ENCODE measurements around the gene GLB1L2.
"Not testable (repeated sequence)": the region's sequence is repeated elsewhere in the genome, so short reads cannot be mapped to it uniquely, and the experiment has no call there.

GLB1L2 gene

GRCh38 chr11:134312223-134312622 is 19.6 kb upstream of the GLB1L2 start:
- H3K9me3 Mint-ChIP-seq: peaks cover 13% of the 10 kb centered on the region
- no peaks in the 10 kb centered on the region for H3K36me3 Mint-ChIP-seq
- H3K27me3 Mint-ChIP-seq: peaks cover 50% of the 10 kb centered on the region
- no peak overlapping the region for H3K27ac Mint-ChIP-seq
- H3K4me3 Mint-ChIP-seq: no peak overlapping the region
- no peak for ATAC-seq
- H3K4me1 Mint-ChIP-seq: no peaks in the 10 kb centered on the region

DNA sequence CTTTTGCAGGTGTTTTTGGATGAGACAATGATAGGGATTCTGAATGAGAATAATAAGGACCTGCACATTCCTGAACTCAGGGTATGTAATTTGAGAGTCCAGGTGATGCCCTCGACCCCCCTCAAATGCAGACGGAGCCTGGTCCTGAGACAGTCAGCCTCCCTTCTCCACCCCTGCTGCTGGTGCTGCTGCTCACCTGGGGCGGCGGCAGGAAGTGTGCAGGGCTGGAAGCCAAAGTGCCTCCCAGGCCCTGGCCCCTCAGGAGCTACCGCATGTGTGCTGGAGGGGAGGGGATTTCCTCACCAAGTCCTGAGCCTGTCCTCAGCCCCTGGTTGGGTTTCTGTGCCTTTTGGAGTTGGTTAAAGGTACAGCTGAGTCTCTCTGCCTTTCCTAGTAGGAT is 19.0 kb upstream of the GLB1L2 start:
- H3K27me3 Mint-ChIP-seq: peaks cover 48% of the 10 kb centered on the region
- H3K27ac Mint-ChIP-seq: no peak overlapping the region
- no peak overlapping the region for H3K4me3 Mint-ChIP-seq
- no peak for ATAC-seq
- H3K9me3 Mint-ChIP-seq: peaks cover 13% of the 10 kb centered on the region
- H3K36me3 Mint-ChIP-seq: no peaks in the 10 kb centered on the region
- no peaks in the 10 kb centered on the region for H3K4me1 Mint-ChIP-seq

DNA sequence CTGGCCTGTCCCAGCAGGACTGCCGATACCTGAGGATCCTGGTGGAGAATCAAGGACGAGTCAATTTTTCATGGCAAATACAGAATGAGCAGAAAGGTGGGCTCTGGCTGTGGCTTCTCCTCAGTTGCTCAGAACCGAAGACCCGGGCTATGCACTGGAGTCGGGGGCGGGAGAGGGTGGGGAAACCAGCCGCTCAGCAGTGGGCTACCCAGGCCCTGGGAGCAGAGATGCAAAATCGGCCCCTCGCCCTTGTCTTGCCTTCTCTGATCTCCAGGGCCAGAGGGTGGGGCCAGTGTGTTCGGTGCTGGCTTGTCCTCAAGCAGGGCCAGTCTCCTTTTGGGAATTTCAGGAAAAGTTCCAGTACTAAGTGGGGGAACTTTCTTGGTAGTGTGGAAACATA is 18.4 kb upstream of the GLB1L2 start:
- H3K27ac Mint-ChIP-seq: no peak overlapping the region
- H3K36me3 Mint-ChIP-seq: no peaks in the 10 kb centered on the region
- H3K4me1 Mint-ChIP-seq: no peaks in the 10 kb centered on the region
- no peak for ATAC-seq
- H3K4me3 Mint-ChIP-seq: no peak overlapping the region
- H3K9me3 Mint-ChIP-seq: peaks cover 7% of the 10 kb centered on the region
- peaks cover 48% of the 10 kb centered on the region for H3K27me3 Mint-ChIP-seq

DNA sequence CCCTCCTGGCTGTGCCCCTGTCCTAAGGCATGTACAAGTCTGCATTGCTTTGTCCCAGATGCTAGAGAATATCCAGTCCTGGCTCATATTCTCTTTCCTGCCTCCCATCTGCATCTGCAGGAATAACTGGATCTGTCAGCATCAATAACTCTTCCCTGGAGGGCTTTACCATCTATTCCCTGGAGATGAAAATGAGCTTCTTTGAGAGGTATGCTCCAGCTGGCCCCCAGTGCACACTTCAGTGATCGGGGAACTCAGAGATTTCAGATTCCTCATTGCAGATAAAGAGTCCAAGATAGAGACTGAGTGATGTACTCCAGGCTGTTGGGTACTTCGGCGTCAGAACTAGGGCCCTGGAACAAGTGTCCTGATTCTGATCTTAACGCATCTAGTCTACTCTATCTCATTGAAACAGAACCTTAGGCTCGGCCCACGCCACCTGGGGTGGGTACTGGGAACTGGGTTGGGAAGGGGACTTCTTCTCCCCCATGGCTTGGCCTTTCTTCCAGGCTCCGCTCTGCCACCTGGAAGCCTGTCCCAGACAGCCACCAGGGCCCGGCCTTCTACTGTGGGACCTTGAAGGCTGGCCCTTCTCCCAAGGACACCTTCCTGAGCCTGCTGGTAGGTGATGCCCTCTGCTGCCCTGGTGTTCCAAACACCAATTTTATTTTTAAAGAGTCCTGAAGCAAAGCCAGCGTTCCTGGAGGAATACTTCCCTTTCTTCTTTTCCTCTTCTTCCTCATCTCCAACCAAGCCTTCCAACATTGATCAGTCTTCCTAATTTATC is 17.8 kb upstream of the GLB1L2 start:
- Mint-ChIP-seq H3K27me3 (peaks cover 48% of the 10 kb centered on the region), H3K36me3 (no peaks in the 10 kb centered on the region), H3K9me3 (peaks cover 5% of the 10 kb centered on the region), H3K27ac (no peak overlapping the region), H3K4me1 (no peaks in the 10 kb centered on the region), H3K4me3 (no peak overlapping the region)
- no peak for ATAC-seq

DNA sequence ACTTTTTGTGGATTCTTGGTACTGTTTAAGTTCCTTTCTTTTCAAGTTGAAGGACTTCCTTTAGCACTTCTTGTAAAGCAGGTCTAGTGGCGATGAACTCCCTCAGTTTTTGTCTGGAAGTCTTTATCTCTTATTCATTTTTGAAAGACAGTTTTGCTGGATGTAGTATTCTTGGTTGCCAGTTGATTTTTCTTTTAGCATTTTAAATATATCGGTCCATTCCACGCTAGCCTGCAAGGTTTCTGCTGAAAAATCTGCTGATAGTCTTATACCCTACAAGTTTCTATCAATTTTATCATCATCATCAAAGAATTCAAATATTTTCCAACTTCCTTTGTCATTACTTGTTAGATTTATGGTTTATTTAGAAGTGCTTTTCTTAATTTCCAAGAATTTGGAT is 14.7 kb upstream of the GLB1L2 start:
- no peak overlapping the region for H3K4me3 Mint-ChIP-seq
- H3K27ac Mint-ChIP-seq: no peak overlapping the region
- no peak for ATAC-seq
- no peaks in the 10 kb centered on the region for H3K36me3 Mint-ChIP-seq
- no peaks in the 10 kb centered on the region for H3K4me1 Mint-ChIP-seq
- H3K9me3 Mint-ChIP-seq: peaks cover 16% of the 10 kb centered on the region
- H3K27me3 Mint-ChIP-seq: peaks cover 44% of the 10 kb centered on the region

GRCh38 chr11:134321373-134321772 is 10.4 kb upstream of the GLB1L2 start:
- Mint-ChIP-seq H3K9me3 (peaks cover 16% of the 10 kb centered on the region), H3K27me3 (peaks cover 16% of the 10 kb centered on the region)
- H3K27ac Mint-ChIP-seq, H3K4me1 Mint-ChIP-seq, ATAC-seq, H3K36me3 Mint-ChIP-seq, H3K4me3 Mint-ChIP-seq: not testable (repeated sequence)

- Mint-ChIP-seq H3K36me3 (no peaks in the 10 kb centered on the region), H3K27ac (no peak overlapping the region), H3K4me3 (no peak overlapping the region), H3K4me1 (no peaks in the 10 kb centered on the region), H3K9me3 (peaks cover 11% of the 10 kb centered on the region), H3K27me3 (peaks cover 24% of the 10 kb centered on the region)
- no peak for ATAC-seq
Observed at GRCh38 chr11:134322553-134322952, 9.2 kb upstream of the GLB1L2 start.

DNA sequence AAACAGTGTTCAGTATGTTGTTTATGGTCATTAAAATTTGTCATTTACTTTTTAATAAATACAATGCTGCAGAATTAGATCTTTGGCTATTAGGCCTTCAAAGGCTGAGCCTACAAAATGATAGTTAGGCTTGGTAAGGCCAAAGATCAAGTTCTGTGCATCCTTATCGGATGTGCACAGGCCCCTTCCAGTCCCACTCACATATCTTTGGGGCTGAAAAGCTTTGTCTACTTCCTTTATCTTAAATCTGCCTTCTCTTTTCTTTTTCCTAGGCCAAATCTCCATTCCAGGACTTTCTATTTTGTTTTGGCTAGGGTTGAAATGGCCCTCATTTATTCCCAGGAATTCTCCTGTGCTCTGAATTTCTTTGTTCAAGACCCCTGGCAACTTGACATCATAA is 3.4 kb upstream of the GLB1L2 start:
- Mint-ChIP-seq H3K9me3 (no peaks in the 10 kb centered on the region), H3K4me1 (peaks cover 7% of the 10 kb centered on the region), H3K4me3 (no peak overlapping the region), H3K27ac (no peak overlapping the region), H3K27me3 (peaks cover 38% of the 10 kb centered on the region), H3K36me3 (no peaks in the 10 kb centered on the region)
- no peak for ATAC-seq

DNA sequence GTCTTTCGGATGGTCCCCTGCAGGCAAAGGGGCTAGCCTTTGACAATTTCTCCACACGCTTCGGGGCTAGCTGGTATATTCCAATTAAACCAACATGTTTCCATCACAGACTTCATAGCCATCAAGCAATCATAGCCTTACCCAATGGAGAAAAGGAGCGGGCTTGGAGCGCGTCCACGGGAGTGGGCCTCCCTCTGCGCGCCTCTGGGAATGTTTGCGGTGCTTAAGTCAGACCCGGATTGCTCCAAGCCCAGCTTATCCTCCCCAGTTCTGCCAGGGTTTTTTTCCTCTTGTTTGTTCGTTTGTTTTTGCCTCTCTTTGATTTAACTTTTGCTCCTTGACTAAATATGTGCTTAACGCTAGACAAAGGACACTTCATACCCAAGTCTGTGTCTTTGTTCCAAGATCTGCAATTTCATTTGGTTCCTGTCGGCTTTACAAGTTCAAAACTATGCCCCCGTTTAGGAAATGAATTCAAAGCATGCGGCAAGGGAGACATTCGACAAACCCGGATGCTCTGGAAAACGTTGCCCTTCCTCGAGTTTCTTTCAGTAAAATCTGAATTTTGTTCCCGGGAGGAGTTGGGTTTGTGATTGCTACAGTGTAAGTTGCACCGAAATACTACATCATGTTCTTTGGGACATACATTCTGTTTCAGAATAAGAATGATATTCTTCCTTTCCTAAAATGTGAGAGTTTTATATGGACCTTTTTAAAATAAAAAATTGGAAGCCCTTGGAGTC is 1.0 kb upstream of the GLB1L2 start:
- Mint-ChIP-seq H3K27ac (no peak overlapping the region), H3K9me3 (no peaks in the 10 kb centered on the region), H3K27me3 (peaks cover 60% of the 10 kb centered on the region), H3K4me3 (peak overlapping the region; percentile 76), H3K4me1 (peaks cover 7% of the 10 kb centered on the region), H3K36me3 (no peaks in the 10 kb centered on the region)
- ATAC-seq: no peak

- H3K36me3 Mint-ChIP-seq: no peaks in the 10 kb centered on the region
- peak; percentile 64 for ATAC-seq
- H3K27me3 Mint-ChIP-seq: peaks cover 61% of the 10 kb centered on the region
- no peaks in the 10 kb centered on the region for H3K9me3 Mint-ChIP-seq
- no peak overlapping the region for H3K27ac Mint-ChIP-seq
- H3K4me3 Mint-ChIP-seq: peak overlapping the region; percentile 63
- H3K4me1 Mint-ChIP-seq: peaks cover 7% of the 10 kb centered on the region
Observed at GRCh38 chr11:134332189-134332631, 422 bp downstream of the GLB1L2 start.

DNA sequence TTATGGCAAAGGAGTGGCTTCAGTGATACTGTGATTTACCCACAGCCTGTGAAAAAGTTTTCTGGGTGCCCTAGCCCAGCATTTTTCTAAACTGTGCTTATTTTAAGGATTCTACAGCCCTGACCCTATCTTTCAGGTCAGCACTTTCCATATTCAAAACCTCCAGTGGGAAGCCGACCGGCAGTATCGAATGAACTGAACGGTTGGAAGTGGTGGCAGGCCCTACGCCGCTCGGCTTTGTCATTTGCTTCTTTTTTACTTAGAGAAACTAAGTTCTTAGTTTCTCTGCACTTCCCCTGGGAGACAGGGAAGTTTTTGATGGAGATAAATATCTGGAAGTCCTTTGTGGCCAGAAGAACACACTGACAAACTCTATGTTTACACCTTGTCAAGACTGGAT is 994 bp downstream of the GLB1L2 start:
- Mint-ChIP-seq H3K4me1 (peaks cover 7% of the 10 kb centered on the region), H3K27ac (no peak overlapping the region), H3K9me3 (no peaks in the 10 kb centered on the region), H3K27me3 (peaks cover 55% of the 10 kb centered on the region), H3K4me3 (peak overlapping the region; percentile 63), H3K36me3 (no peaks in the 10 kb centered on the region)
- no peak for ATAC-seq

- Mint-ChIP-seq H3K4me3 (no peak overlapping the region), H3K27ac (no peak overlapping the region), H3K4me1 (peaks cover 7% of the 10 kb centered on the region), H3K36me3 (no peaks in the 10 kb centered on the region), H3K9me3 (no peaks in the 10 kb centered on the region), H3K27me3 (peaks cover 54% of the 10 kb centered on the region)
- no peak for ATAC-seq
Observed at GRCh38 chr11:134333312-134333711, 1.5 kb downstream of the GLB1L2 start.

DNA sequence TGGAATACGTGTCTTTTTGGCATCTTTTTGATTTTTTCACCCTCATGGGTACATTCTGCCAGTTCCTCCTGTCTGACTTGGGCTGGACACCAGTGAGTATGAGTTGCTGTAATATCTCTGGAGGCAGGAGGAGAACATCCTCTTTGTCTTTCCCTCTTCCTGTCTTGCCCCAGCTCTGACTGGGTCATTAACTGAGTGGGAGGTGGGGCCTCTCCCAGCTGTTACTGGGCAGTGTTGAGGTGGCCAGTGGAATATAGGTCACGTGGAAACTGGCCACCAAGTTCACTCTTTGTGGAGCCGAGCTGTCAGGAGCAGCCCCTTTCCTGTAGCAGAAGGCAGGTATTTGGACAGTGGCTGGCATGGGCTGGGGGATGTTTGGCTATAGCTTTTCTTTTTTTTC is 2.2 kb downstream of the GLB1L2 start:
- Mint-ChIP-seq H3K27me3 (peaks cover 54% of the 10 kb centered on the region), H3K36me3 (no peaks in the 10 kb centered on the region), H3K9me3 (no peaks in the 10 kb centered on the region), H3K4me3 (no peak overlapping the region), H3K27ac (no peak overlapping the region), H3K4me1 (peaks cover 7% of the 10 kb centered on the region)
- ATAC-seq: no peak

GRCh38 chr11:134334796-134335571 is 3.2 kb downstream of the GLB1L2 start:
- no peak overlapping the region for H3K4me3 Mint-ChIP-seq
- no peaks in the 10 kb centered on the region for H3K36me3 Mint-ChIP-seq
- ATAC-seq: no peak
- H3K4me1 Mint-ChIP-seq: peaks cover 7% of the 10 kb centered on the region
- no peaks in the 10 kb centered on the region for H3K9me3 Mint-ChIP-seq
- H3K27ac Mint-ChIP-seq: no peak overlapping the region
- H3K27me3 Mint-ChIP-seq: peaks cover 54% of the 10 kb centered on the region

DNA sequence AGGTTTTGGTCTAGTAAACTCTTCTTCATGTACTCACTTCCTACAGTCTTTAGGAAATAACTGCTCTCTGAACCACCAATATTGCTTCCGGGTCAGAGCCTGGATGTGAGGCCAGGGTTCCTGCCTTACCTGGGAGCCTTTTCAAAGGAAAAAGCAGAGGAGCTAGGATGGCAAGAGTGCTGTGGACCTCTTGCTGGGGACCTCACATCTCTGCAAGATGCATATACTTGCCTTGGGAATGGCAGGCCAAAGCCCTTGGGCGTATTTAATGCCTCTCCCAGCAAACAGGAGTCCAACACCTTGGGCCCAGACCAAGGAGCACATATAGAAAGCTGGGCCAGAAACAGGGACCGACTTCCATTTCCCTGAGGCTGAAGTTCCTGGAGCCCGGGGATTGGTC is 5.3 kb downstream of the GLB1L2 start:
- no peak for ATAC-seq
- Mint-ChIP-seq H3K27me3 (peaks cover 39% of the 10 kb centered on the region), H3K4me3 (no peak overlapping the region), H3K36me3 (no peaks in the 10 kb centered on the region), H3K9me3 (no peaks in the 10 kb centered on the region), H3K4me1 (peaks cover 7% of the 10 kb centered on the region), H3K27ac (no peak overlapping the region)
